Kidney epithelial cell (primary cell): ENCODE measurements around the gene MPDZ. TPM values are rescaled to one million over a fixed set of nuclear protein-coding genes. Genes with fewer than 3 reads are reported as not detected.

Experiments used
- DNase-seq: peaks from one replicate; pipeline ENCODE4 v3.0.0-alpha.2; 2010; ENCODE audit warnings: low read depth
- H3K27me3 ChIP-seq: 2 replicates; pipeline ENCODE4 v1.6.0; 2011; ENCODE audit warnings: low read length; ENCODE audit not compliant: control insufficient read depth, insufficient read depth
- H3K36me3 ChIP-seq: 2 replicates; pipeline ENCODE4 v1.5.1; 2011; ENCODE audit warnings: low read length; ENCODE audit not compliant: control insufficient read depth, insufficient read depth
- H3K4me3 ChIP-seq: 2 replicates; pipeline ENCODE4 v1.5.1; 2011; ENCODE audit warnings: low read depth, mild to moderate bottlenecking, control low read depth, low read length
- total RNA-seq: library from RNA; depleted of rRNA; stranded (reverse); fragments of >200 nt; gene quantifications from 2 replicates; pipeline ENCODE4 v1.2.3, GENCODE V29; 2015
- TF ChIP-seq, protein P1 (sequence below): IDR thresholded peaks from 2 replicates; pipeline ENCODE4 v1.5.1; 2011; ENCODE audit warnings: mild to moderate bottlenecking, moderate library complexity, low read length, control low read depth, inconsistent platforms; ENCODE audit not compliant: insufficient read depth, poor library complexity, severe bottlenecking

Gene MPDZ
- total RNA-seq, 1 donor from 2014 or later = 17.3 TPM

- TF ChIP-seq, protein P1, sequence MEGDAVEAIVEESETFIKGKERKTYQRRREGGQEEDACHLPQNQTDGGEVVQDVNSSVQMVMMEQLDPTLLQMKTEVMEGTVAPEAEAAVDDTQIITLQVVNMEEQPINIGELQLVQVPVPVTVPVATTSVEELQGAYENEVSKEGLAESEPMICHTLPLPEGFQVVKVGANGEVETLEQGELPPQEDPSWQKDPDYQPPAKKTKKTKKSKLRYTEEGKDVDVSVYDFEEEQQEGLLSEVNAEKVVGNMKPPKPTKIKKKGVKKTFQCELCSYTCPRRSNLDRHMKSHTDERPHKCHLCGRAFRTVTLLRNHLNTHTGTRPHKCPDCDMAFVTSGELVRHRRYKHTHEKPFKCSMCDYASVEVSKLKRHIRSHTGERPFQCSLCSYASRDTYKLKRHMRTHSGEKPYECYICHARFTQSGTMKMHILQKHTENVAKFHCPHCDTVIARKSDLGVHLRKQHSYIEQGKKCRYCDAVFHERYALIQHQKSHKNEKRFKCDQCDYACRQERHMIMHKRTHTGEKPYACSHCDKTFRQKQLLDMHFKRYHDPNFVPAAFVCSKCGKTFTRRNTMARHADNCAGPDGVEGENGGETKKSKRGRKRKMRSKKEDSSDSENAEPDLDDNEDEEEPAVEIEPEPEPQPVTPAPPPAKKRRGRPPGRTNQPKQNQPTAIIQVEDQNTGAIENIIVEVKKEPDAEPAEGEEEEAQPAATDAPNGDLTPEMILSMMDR = no peak
- Histone ChIP-seq H3K36me3 (no peaks in the 10 kb centered on the region), H3K27me3 (no peaks in the 10 kb centered on the region), H3K4me3 (no peak overlapping the region)
- no peak for DNase-seq
Observed at GRCh38 chr9:13165236-13165945, 114.1 kb downstream of the MPDZ start.

DNA sequence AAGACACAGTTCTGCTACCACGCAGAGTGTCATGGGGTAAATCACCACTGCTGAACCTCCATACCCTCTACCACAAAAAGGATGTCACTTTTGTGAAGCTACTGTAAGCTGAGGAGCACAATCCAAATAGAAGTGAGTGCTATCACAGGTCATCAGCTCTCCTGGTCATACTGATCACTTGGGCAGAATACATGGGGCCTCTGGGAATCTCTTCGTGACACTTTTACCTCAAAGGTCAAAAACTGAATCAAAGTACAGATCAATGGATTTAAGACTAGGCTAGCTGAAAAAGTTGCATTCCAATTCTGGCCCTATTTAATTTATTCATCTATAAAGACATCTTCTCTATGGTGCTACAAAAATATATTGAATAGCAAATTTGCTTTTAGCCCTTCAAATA is 115.5 kb downstream of the MPDZ start:
- no peak for DNase-seq
- Histone ChIP-seq H3K4me3 (no peak overlapping the region), H3K27me3 (no peaks in the 10 kb centered on the region), H3K36me3 (peaks cover 2% of the 10 kb centered on the region)
- TF ChIP-seq, protein P1 = no peak

DNA sequence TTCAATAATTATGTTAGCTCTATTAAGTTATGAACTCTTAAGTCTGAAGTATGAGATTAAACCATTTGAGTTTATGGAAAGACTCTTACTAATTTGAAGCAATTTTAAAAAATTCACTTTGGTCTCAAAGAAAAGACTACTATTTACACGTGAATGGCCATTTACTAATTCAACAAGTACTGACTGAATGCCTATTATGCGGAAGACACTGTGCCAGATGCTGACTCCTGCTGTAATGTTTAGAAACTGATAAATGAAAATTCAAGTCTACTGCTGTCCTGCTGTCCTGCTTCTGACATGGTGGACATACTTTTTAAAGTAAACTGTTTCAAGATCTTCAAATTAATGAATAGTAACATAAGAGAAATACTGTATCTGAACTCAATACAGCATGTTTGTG is 116.2 kb downstream of the MPDZ start:
- Histone ChIP-seq H3K36me3 (peaks cover 2% of the 10 kb centered on the region), H3K4me3 (no peak overlapping the region), H3K27me3 (no peaks in the 10 kb centered on the region)
- DNase-seq = no peak
- TF ChIP-seq, protein P1 = no peak

DNA sequence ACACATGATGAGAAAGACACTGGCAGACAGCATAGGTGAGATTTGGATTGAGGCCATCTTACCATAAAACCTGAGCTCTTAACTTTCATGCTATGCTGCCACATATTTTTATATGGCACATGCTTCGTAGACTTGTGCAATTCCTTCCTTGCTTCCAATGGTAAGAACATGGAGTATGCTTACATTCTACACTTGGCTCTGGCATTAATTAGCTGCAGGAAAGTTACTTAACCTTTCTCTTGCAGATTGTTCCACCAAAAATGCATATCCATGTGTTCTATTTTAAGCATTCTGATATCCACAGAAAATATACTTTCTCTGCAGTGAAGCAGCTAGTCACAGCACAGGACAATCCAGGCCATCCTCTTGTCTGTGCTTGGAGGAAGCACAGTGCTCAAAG is 119.4 kb downstream of the MPDZ start:
- TF ChIP-seq, protein P1 = no peak

DNA sequence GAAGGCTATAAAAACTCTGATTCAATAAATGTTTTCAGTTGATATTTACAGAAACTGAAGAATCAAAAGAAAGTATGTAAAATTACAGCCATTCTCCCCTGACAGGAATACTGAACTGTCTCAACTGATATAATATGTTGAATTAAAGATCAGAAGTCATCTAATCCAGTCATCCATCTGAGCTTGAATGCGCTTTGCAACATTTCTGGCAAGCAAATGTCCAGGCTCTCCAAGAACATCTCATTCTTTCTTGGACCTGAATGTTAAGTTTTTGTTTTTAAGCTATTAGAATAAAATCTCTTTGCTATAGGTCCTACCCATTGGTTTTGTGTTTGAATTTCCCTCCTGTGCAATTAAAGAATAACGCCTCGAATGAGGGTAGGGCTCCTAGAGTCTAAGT is 120.5 kb downstream of the MPDZ start:
- DNase-seq = no peak
- Histone ChIP-seq H3K4me3 (no peak overlapping the region), H3K36me3 (peaks cover 2% of the 10 kb centered on the region), H3K27me3 (no peaks in the 10 kb centered on the region)
- TF ChIP-seq, protein P1 = no peak

More for the DNA sequence above, 119.4 kb downstream of the MPDZ start:
- Histone ChIP-seq H3K27me3 (no peaks in the 10 kb centered on the region), H3K36me3 (peaks cover 2% of the 10 kb centered on the region), H3K4me3 (no peak overlapping the region)
- DNase-seq = no peak

- H3K36me3 ChIP-seq = no peaks in the 10 kb centered on the region
- no peak overlapping the region for H3K4me3 ChIP-seq
- H3K27me3 ChIP-seq = no peaks in the 10 kb centered on the region
- TF ChIP-seq, protein P1 = no peak
- DNase-seq = no peak
Observed at GRCh38 chr9:13151489-13151888, 128.0 kb downstream of the MPDZ start.
